ENCODE data around the gene C1QTNF4.
A peak's percentile ranks its signal among the peaks of the same experiment; 100 is the strongest.
"Not testable (repeated sequence)": the region's sequence is repeated elsewhere in the genome, so short reads cannot be mapped to it uniquely, and the experiment has no call there.

C1QTNF4 gene

GRCh38 chr11:47565340-47566148 is 28.7 kb downstream of the C1QTNF4 start, which contains the start of gene PTPMT1:
Gene PTPMT1, plus strand, starts transcription at chr11:47565599. Its CDS starts 24 bp downstream, at chr11:47565623.
- no peak for DNase-seq

DNA sequence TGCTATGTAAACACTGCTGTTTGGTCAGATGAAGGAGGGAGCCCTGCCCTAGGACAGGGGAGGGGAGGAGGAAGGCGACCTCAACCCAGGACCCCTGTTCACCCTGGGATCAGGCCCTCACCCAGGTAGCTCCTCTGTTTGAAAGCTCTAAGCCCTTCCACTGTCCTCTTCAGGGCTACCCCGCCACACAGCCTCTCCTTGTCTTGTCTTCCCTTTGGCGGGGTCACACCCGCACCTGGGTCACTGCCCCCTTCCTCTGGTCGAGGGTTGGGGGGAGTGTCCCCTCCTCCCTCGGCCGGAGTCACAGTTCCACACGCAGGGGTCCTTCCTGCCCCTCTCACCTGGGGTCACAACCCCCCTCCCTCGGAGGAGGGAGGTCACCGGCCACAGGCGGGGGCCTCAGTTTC is 29.3 kb downstream of the C1QTNF4 start:
- DNase-seq = no peak

DNA sequence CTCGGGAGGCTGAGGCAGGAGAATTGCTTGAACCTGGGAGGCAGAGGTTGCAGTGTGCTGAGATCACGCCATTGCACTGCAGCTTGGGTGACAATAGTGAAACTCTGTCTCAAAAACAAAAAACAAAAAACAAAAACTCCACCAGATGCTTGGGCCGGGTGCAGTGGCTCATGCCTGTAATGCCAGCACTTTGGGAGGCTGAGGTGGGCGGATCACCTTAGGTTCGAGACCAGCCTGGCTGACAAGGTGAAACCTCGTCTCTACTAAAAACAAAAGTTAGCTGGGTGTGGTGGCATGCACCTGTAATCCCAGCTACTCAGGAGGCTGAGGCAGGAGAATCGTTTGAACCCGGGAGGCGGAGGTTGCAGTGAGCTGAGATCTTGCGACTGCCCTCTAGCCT is 29.8 kb downstream of the C1QTNF4 start:
- not testable (repeated sequence) for DNase-seq

DNA sequence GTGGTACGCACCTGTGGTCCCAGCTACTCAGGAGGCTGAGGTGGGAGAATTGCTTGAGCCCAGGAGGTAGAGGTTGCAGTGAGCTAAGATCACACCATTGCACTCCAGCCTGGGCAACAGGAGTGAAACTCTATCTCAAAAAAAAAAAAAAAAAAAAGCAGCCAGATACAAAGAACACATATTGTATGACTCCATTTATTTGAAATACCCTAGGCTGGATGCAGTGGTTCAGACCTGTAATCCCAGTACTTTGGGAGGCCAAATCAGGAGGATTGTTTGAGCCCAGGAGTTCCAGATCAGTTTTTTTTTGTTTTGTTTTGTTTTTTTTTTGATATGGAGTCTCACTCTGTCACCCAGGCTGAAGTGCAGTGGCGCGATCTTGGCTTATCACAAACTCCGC is 31.8 kb downstream of the C1QTNF4 start:
- DNase-seq = not testable (repeated sequence)

GRCh38 chr11:47560426-47560825 is 33.8 kb downstream of the C1QTNF4 start:
- no peak for DNase-seq

GRCh38 chr11:47558695-47559094 is 35.5 kb downstream of the C1QTNF4 start:
- DNase-seq = no peak

DNA sequence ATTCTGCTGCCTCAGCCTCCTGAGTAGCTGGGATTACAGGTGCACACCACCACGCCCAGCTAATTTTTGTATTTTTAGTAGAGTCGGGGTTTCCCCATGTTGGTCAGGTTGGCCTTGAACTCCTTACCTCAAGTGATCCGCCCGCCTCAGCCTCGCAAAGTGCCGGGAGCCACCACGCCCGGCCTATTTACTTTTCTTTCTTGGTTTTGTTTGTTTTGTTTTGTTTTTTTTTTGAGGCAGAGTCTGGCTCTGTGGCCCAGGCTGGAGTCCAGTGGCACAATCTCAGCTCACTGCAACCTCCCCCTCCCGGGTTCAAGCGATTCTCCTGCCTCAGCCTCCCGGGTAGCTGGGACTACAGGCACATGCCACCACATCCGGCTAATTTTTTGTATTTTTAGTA is 37.2 kb downstream of the C1QTNF4 start:
- DNase-seq = not testable (repeated sequence)

DNA sequence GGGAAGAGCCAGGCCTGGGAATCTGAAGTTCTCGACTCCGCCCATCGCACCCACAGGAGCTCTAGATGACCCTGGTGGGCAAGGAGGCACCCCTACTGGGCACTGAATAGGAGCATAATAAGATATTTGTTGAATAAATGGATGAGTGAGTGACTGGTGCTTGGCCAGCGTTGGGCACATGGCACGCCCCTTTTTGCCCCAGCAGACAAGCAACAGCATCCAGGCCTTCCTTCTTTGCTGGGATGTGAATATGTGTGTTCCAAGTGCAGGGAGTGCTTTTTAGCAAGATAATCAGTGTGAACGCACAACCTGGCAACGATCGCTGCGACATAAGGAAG is 40.8 kb downstream of the C1QTNF4 start:
- DNase-seq = no peak

- peak; percentile 67 for DNase-seq
Observed at GRCh38 chr11:47552566-47553405, 41.4 kb downstream of the C1QTNF4 start, which contains the start of gene CELF1. Gene CELF1, minus strand, starts transcription at chr11:47553132. Its CDS starts 53,609 bp downstream, at chr11:47499523.

GRCh38 chr11:47552056-47552565 is 42.1 kb downstream of the C1QTNF4 start:
- DNase-seq = no peak

- DNase-seq = no peak
Observed at GRCh38 chr11:47551086-47551485, 43.1 kb downstream of the C1QTNF4 start.

DNA sequence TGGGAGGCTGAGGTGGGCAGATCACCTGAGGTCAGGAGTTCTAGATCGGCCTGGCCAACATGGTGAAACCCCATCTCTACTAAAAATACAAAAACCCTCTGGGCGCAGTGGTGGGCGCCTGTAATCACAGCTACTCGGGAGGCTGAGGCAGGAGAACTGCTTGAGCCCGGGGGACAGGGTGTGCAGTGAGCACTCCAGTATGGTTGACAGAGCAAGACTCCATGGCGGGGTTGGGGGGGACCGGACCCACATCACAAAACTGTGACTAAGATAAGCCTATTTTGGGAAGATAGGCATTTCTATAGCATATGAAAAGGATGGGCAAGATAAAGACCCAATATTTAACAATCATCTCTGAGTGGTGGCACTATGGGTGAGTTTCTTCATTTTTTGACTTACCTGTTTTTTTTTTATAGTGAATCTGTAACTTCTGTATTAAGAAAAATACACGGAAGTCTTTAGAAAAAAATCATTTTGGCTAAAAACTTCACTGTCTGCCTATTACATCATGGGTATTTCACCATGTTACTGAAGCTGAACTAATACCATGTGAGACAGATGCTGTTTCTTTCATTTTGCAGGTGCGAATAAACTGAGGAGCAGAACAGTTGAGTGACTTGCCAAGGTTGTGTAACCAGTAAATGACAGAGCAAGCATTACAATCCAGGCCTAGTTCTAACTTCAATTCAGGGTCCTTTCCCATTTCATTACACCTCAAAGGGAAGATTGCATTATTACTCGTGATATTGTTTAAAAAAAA is 43.7 kb downstream of the C1QTNF4 start:
- DNase-seq = no peak

DNA sequence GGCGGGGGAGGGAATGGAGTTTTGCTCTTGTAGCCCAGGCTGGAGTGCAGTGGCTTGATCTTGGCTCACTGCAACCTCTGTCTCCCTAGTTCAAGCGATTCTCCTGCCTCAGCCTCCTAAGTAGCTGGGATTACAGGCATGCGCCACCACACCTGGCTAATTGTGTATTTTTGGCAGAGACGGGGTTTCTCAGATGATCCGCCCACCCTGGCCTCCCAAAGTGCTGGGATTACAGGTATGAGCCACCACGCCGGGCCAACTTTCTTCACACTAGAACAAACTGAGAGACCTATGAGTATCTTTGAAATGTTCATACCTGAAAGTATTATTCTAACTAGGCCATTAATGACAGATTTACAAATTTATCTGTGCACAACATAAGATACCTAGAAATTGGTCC is 47.9 kb downstream of the C1QTNF4 start:
- not testable (repeated sequence) for DNase-seq

- no peak for DNase-seq
Observed at GRCh38 chr11:47545298-47545697, 48.9 kb downstream of the C1QTNF4 start.

DNA sequence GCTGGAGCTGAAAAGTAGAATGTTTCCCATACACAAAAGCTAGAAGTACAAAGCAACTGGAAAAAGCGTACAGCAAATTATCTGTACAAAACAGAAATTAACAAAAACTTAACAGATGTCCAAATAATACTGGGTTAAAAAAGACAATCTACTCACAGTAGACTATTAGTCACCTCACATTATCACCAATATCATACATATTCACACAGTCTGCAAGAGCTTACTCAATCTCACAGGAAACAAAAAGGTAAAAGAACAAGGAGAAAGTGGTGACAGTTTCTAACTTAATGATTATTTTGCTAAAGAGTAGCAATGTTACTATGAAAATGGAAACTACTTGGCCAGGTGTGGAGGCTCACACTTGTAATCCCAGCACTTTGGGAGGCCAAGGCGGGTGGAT is 53.1 kb downstream of the C1QTNF4 start:
- DNase-seq = no peak

DNA sequence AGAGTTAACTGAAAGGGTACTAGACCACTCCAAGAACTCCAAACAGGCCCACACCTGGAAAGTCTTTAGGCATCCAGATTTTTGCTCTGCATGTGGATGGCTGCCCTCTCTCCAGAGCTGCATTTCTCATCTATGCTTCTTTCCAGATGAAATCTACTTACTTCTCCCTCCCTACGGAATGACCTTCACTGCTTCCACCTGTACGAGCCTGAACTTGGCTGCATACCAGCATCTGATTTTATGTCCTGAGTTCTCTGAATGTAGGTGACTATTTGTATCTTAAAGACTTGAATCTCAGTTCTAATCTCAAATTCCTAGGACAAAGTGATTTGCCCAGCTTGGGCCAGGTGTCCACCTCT is 54.6 kb downstream of the C1QTNF4 start:
- no peak for DNase-seq
